CD4-positive, alpha-beta T cell (primary cell): Measurements from ENCODE around the gene LRRC36. TPM values are rescaled to one million over a fixed set of nuclear protein-coding genes. Genes with fewer than 3 reads are reported as not detected.
A peak's percentile ranks its signal among the peaks of the same experiment; 100 is the strongest.

ENCODE experiments used
- ATAC-seq: fragments of 200-7000 bp; cut with Tn5 transposase; one replicate; pipeline ENCODE4 v1.10.0; 2022; ENCODE audit warnings: mild to moderate bottlenecking; ENCODE audit not compliant: poor library complexity
- CTCF ChIA-PET: fragments of 350-600 bp; sonication (Branson Sonifier 250); formaldehyde crosslinking; loops from one replicate; lab custom pipeline; 2021; ENCODE audit warnings: antibody characterized with exemption, inconsistent platforms; lab: Charles Lee
- POLR2A ChIA-PET: fragments of 350-600 bp; sonication (Branson Sonifier 250); formaldehyde crosslinking; loops from one replicate; lab custom pipeline; 2021; ENCODE audit warnings: antibody characterized with exemption, inconsistent platforms; lab: Charles Lee
- DNase-seq, 14 experiments: peaks; one replicate each; pipeline ENCODE4 v3.0.0-alpha.2; 2013 to 2020; ENCODE audit warnings: mixed read lengths in 2 of 14
- H3K27ac ChIP-seq, 2 donors: one replicate each; pipeline versions ENCODE4 v1.5.1 to v1.7.0; 2013; ENCODE audit warnings: low read length in 2 of 2, low read depth in 1 of 2, mild to moderate bottlenecking in 1 of 2
- H3K27me3 ChIP-seq, 2 experiments: 1 replicate in 1 of 2; 2 replicates in 1 of 2; pipeline versions ENCODE4 v1.6.1 to v1.7.0; 2013; ENCODE audit warnings: low read length in 2 of 2, control low read depth in 1 of 2, mild to moderate bottlenecking in 1 of 2, moderate library complexity in 1 of 2; ENCODE audit not compliant: insufficient read depth in 2 of 2, control insufficient read depth in 1 of 2
- H3K36me3 ChIP-seq: one replicate; pipeline ENCODE4 v1.6.1; 2013; ENCODE audit warnings: low read length, control low read depth; ENCODE audit not compliant: insufficient read depth
- H3K4me1 ChIP-seq: one replicate; pipeline ENCODE4 v1.6.1; 2013; ENCODE audit warnings: low read length, control low read depth; ENCODE audit not compliant: insufficient read depth
- H3K4me3 ChIP-seq: one replicate; pipeline ENCODE4 v1.5.1; 2013; ENCODE audit warnings: mild to moderate bottlenecking, low read length, moderate library complexity
- H3K9me3 ChIP-seq, 2 experiments: 1 replicate in 1 of 2; 2 replicates in 1 of 2; pipeline versions ENCODE4 v1.6.1 to v1.7.0; 2013; ENCODE audit warnings: low read length in 2 of 2, mild to moderate bottlenecking in 2 of 2, control low read depth in 1 of 2, moderate library complexity in 1 of 2; ENCODE audit not compliant: control insufficient read depth in 1 of 2, insufficient read depth in 1 of 2
- H3K27ac Mint-ChIP-seq: one replicate; pipeline ENCODE4 v1.8.0; 2020; ENCODE audit warnings: mixed read lengths
- H3K27me3 Mint-ChIP-seq: one replicate; pipeline ENCODE4 v1.8.0; 2021; ENCODE audit warnings: mixed read lengths
- H3K36me3 Mint-ChIP-seq: one replicate; pipeline ENCODE4 v1.8.0; 2021; ENCODE audit warnings: low read depth, mixed read lengths
- H3K4me1 Mint-ChIP-seq: one replicate; pipeline ENCODE4 v1.8.0; 2021; ENCODE audit warnings: low read depth, mixed read lengths
- H3K4me3 Mint-ChIP-seq: one replicate; pipeline ENCODE4 v1.8.0; 2020; ENCODE audit warnings: mild to moderate bottlenecking, mixed read lengths
- H3K9me3 Mint-ChIP-seq: one replicate; pipeline ENCODE4 v1.8.0; 2020; ENCODE audit warnings: mixed read lengths
- CTCF ChIP-seq: fragments of 200-600 bp; IDR thresholded peaks from one replicate; pipeline ENCODE4 v1.8.0; 2022; ENCODE audit warnings: antibody characterized with exemption, mild to moderate bottlenecking
- intact Hi-C, 2 experiments: fragments of 100-400 bp; cut with DNase I in 1 of 2; cut with micrococcal nuclease in 1 of 2; formaldehyde crosslinking; loops; one replicate each; pipeline versions ENCODE4 v1.15.1 to v1.9.0; 2023 to 2025; cut with DNase I, micrococcal nuclease
- total RNA-seq, 174 experiments: library from RNA in 2 of 174; stranded (reverse) in 2 of 174; gene quantifications; one replicate each; pipeline ENCODE4 v1.2.3 and lab custom pipeline; 2021 to 2026

LRRC36 gene
- total RNA-seq, 2 experiments from 2014 or later, result not detected

GRCh38 chr16:67432506-67432890 is 105.9 kb downstream of the LRRC36 start:
- Mint-ChIP-seq H3K27me3 (peaks cover 37% of the 10 kb centered on the region), H3K4me1 (peaks cover 9% of the 10 kb centered on the region), H3K27ac (no peak overlapping the region), H3K4me3 (peak overlapping the region; percentile 76), H3K9me3 (no peaks in the 10 kb centered on the region), H3K36me3 (peaks cover 6% of the 10 kb centered on the region)
- POLR2A ChIA-PET, result no interaction called here
- ATAC-seq, result no peak
- CTCF ChIA-PET, result no interaction called here
- Histone ChIP-seq H3K4me3 (no peak overlapping the region), H3K27me3 (peaks cover 28 to 32% of the 10 kb centered on the region in 2 experiments), H3K36me3 (peaks cover 5% of the 10 kb centered on the region), H3K4me1 (peaks cover 20% of the 10 kb centered on the region), H3K9me3 (peaks cover 0 to 10% of the 10 kb centered on the region in 2 experiments), H3K27ac (no peak overlapping the region)
- DNase-seq, result no peak
- no peak for TF ChIP-seq CTCF
- intact Hi-C loops, result loop anchor here in 1 of 2 experiments (5.0 kb wide), 1 partner anchor 80 kb away; no protein-coding TSS in a partner anchor

DNA sequence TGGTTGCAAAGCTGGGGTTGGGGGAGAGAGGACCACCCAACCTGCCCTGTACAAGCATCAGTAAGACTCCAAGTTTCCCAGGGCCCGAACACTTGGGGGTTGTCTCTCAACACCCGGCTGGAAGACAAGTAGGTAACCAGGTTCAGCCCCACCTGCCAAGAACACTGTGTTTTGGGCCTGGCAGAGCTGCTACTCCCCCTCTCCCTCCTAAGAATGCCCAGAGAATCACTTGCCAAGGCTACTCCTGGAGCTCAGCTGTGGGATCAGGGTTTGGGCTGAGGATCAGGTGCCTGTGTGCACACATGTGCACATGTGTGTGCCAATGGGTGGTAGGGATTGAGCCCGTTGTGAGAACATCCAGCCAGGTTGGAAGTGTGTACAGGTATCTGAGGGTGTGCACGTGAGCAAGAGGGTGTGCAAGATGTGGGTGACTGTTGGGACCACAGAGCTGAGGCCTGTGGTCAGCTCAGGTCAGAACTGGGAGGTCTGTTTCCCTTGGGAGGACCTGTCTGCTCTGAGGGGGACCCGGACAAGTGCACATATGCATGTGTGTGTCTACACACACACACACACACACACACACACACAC is 106.6 kb downstream of the LRRC36 start:
- peaks cover 9% of the 10 kb centered on the region for H3K4me1 Mint-ChIP-seq
- H3K4me3 ChIP-seq, result no peak overlapping the region
- H3K27ac ChIP-seq, result no peak overlapping the region
- POLR2A ChIA-PET, result no interaction called here
- DNase-seq (no peak), ATAC-seq (no peak)
- no peaks in the 10 kb centered on the region for H3K9me3 Mint-ChIP-seq
- peaks cover 0 to 8% of the 10 kb centered on the region in 2 experiments for H3K9me3 ChIP-seq
- H3K27ac Mint-ChIP-seq, result no peak overlapping the region
- H3K4me1 ChIP-seq, result peaks cover 17% of the 10 kb centered on the region
- CTCF ChIA-PET, result no interaction called here
- H3K4me3 Mint-ChIP-seq, result peak overlapping the region; percentile 9
- TF ChIP-seq CTCF, result no peak
- H3K27me3 Mint-ChIP-seq, result peaks cover 34% of the 10 kb centered on the region
- intact Hi-C loops, result loop anchor here in 1 of 2 experiments (5.0 kb wide), 1 partner anchor 79 kb away; no protein-coding TSS in a partner anchor
- H3K27me3 ChIP-seq, result peaks cover 21 to 26% of the 10 kb centered on the region in 2 experiments
- H3K36me3 Mint-ChIP-seq, result peaks cover 13% of the 10 kb centered on the region
- H3K36me3 ChIP-seq, result peaks cover 11% of the 10 kb centered on the region

Other genes starting within 250 kb of the LRRC36 start
- gene PHAF1, start 216.9 kb upstream of the LRRC36 start, total RNA-seq, result 10 to 100 TPM; 10.6 to 10.8 TPM
- 1 to 10 TPM; 2.0 to 2.5 TPM for gene B3GNT9, start 175.8 kb upstream of the LRRC36 start, total RNA-seq
- gene TRADD, start 166.9 kb upstream of the LRRC36 start, total RNA-seq, result 10 to 100 TPM; 32.4 to 34.0 TPM
- 10 to 100 TPM; 11.5 to 11.6 TPM for gene FBXL8, start 166.9 kb upstream of the LRRC36 start, total RNA-seq
- 10 to 100 TPM; 19.7 to 26.1 TPM for gene HSF4, start 162.1 kb upstream of the LRRC36 start, total RNA-seq
- gene NOL3, start 156.3 kb upstream of the LRRC36 start, total RNA-seq, result 1 to 10 TPM; 1.1 to 1.2 TPM
- 10 to 100 TPM in 1 of 2 experiments, 1 to 10 TPM in 1; 9.7 to 10.6 TPM for gene MATCAP1, start 142.9 kb upstream of the LRRC36 start, total RNA-seq
- not detected for gene EXOC3L1, start 136.7 kb upstream of the LRRC36 start, total RNA-seq
- gene E2F4, start 134.7 kb upstream of the LRRC36 start, total RNA-seq, result 10 to 100 TPM; 50.9 to 56.1 TPM
- gene ELMO3, start 127.7 kb upstream of the LRRC36 start, total RNA-seq, result 1 to 10 TPM; 1.9 to 2.3 TPM
- gene TMEM208, start 99.7 kb upstream of the LRRC36 start, total RNA-seq, result 10 to 100 TPM; 35.8 to 37.6 TPM
- 10 to 100 TPM; 21.1 to 26.0 TPM for gene FHOD1, start 79.3 kb upstream of the LRRC36 start, total RNA-seq
- gene SLC9A5, start 77.8 kb upstream of the LRRC36 start, total RNA-seq, result 1 to 10 TPM; 3.1 TPM
- gene PLEKHG4, start 47.3 kb upstream of the LRRC36 start, total RNA-seq, result 10 to 100 TPM; 13.1 to 14.0 TPM
- gene KCTD19, start 74 bp upstream of the LRRC36 start, total RNA-seq, result not detected
- gene TPPP3, start 66.7 kb downstream of the LRRC36 start, total RNA-seq, result not detected
- under 1 TPM in 1 of 2 experiments, not detected in 1; 0.22 TPM for gene ZDHHC1, start 89.7 kb downstream of the LRRC36 start, total RNA-seq
- gene HSD11B2, start 104.3 kb downstream of the LRRC36 start, total RNA-seq, result not detected
- 10 to 100 TPM; 39.4 to 41.7 TPM for gene ATP6V0D1, start 154.3 kb downstream of the LRRC36 start, total RNA-seq
- gene AGRP, start 156.7 kb downstream of the LRRC36 start, total RNA-seq, result not detected
- 10 to 100 TPM; 21.3 to 25.4 TPM for gene RIPOR1, start 202.0 kb downstream of the LRRC36 start, total RNA-seq
- gene CTCF, start 235.7 kb downstream of the LRRC36 start, total RNA-seq, result 10 to 100 TPM; 43.8 to 46.4 TPM